Hepatocyte (in vitro differentiated cells): ENCODE measurements around the gene GAL. TPM values are rescaled to one million over a fixed set of nuclear protein-coding genes. Genes with fewer than 3 reads are reported as not detected.

Experiments
- DNase-seq: peaks from one replicate; pipeline ENCODE4 v3.0.0-alpha.2; 2016; ENCODE audit warnings: low spot score
- H2AFZ ChIP-seq: fragments of 200-600 bp; sonication (generic); 2 replicates; pipeline ENCODE4 v1.6.0; 2016; ENCODE audit warnings: antibody characterized with exemption, mild to moderate bottlenecking
- H3K27ac ChIP-seq: fragments of 200-600 bp; sonication (generic); 2 replicates; pipeline ENCODE4 v1.5.1; 2016; ENCODE audit warnings: mild to moderate bottlenecking
- H3K27me3 ChIP-seq: fragments of 200-600 bp; sonication (generic); 2 replicates; pipeline ENCODE4 v1.6.1; 2016
- H3K36me3 ChIP-seq: fragments of 200-600 bp; sonication (generic); replicated peaks from 2 replicates; pipeline ENCODE4 v1.5.1; 2016; ENCODE audit warnings: low read depth; ENCODE audit not compliant: insufficient read depth
- H3K4me1 ChIP-seq: fragments of 200-600 bp; sonication (generic); 2 replicates; pipeline ENCODE4 v1.5.1; 2016; ENCODE audit warnings: mild to moderate bottlenecking, moderate library complexity; ENCODE audit not compliant: insufficient read depth
- H3K4me2 ChIP-seq: fragments of 200-600 bp; sonication (generic); 2 replicates; pipeline ENCODE4 v1.6.0; 2016
- H3K4me3 ChIP-seq: fragments of 200-600 bp; sonication (generic); 2 replicates; pipeline ENCODE4 v1.5.1; 2016; ENCODE audit warnings: mild to moderate bottlenecking
- H3K79me2 ChIP-seq: fragments of 200-600 bp; sonication (generic); 2 replicates; pipeline ENCODE4 v1.6.0; 2017; ENCODE audit warnings: mild to moderate bottlenecking
- H3K9me2 ChIP-seq: fragments of 200-600 bp; sonication (generic); replicated peaks from 2 replicates; pipeline ENCODE4 v1.6.0; 2017; ENCODE audit warnings: mild to moderate bottlenecking; ENCODE audit not compliant: insufficient read depth
- H3K9me3 ChIP-seq: fragments of 200-600 bp; sonication (generic); 2 replicates; pipeline ENCODE4 v1.5.1; 2016; ENCODE audit warnings: low read depth, mild to moderate bottlenecking
- H4K20me1 ChIP-seq: fragments of 200-600 bp; sonication (generic); 2 replicates; pipeline ENCODE4 v1.6.0; 2016; ENCODE audit warnings: mild to moderate bottlenecking; ENCODE audit not compliant: insufficient read depth, poor library complexity, severe bottlenecking
- CTCF ChIP-seq: fragments of 200-600 bp; sonication (generic); IDR thresholded peaks from 2 replicates; pipeline ENCODE4 v1.5.1; 2016; ENCODE audit warnings: antibody characterized with exemption, mild to moderate bottlenecking; ENCODE audit not compliant: poor library complexity
- EZH2 ChIP-seq: fragments of 200-600 bp; sonication (generic); IDR thresholded peaks from 2 replicates; pipeline ENCODE4 v1.6.1; 2016; ENCODE audit warnings: antibody characterized with exemption, mild to moderate bottlenecking, borderline replicate concordance
- EZH2phosphoT487 ChIP-seq: fragments of 200-600 bp; sonication (generic); IDR thresholded peaks from one replicate; pipeline ENCODE4 v1.6.1; 2018; ENCODE audit warnings: antibody characterized with exemption, mild to moderate bottlenecking, low read depth, moderate library complexity; ENCODE audit not compliant: unreplicated experiment, severe bottlenecking
- WGBS: methylation state at CpG from one replicate; pipeline ENCODE4 v1.1.6; 2016; ENCODE audit warnings: low lambda C conversion rate; ENCODE audit errors: missing lambda C conversion rate; 5-methylcytosine and 5-hydroxymethylcytosine counted together
- polyA plus RNA-seq: library from polyadenylated mRNA; unstranded; fragments of >200 nt; fragmentation: Nextera tagmentation; extraction: Ambion mirVana; gene quantifications from 2 replicates; pipeline ENCODE4 v1.2.1, GENCODE V29; 2016
- total RNA-seq: library from RNA; depleted of rRNA; stranded (reverse); fragments of >200 nt; gene quantifications from 2 replicates; pipeline ENCODE4 v1.2.3, GENCODE V29; 2014

The GAL gene
- total and polyA plus RNA-seq, 2 experiments from 2014 or later, result 1.7 to 15.3 TPM

- DNase-seq, result no peak
- peaks cover 9% of the 10 kb centered on the region for H3K4me1 ChIP-seq
- no peaks in the 10 kb centered on the region for H3K9me3 ChIP-seq
- H3K4me3 ChIP-seq, result no peak overlapping the region
- H3K79me2 ChIP-seq, result no peaks in the 10 kb centered on the region
- no peaks in the 10 kb centered on the region for H3K36me3 ChIP-seq
- H3K27ac ChIP-seq, result no peak overlapping the region
- no peaks in the 10 kb centered on the region for H4K20me1 ChIP-seq
- 91% methylated on average over 18 of the region's 18 CpGs for WGBS
- no peaks in the 10 kb centered on the region for H3K27me3 ChIP-seq
- no peaks in the 10 kb centered on the region for H3K9me2 ChIP-seq
- H2AFZ ChIP-seq, result no peak overlapping the region
- TF ChIP-seq EZH2phosphoT487, result no peak
- TF ChIP-seq EZH2, result no peak
- TF ChIP-seq CTCF, result no peak
- no peak overlapping the region for H3K4me2 ChIP-seq
Measured at GRCh38 chr11:68660066-68660810, 24.1 kb upstream of the GAL start.

GRCh38 chr11:68661014-68661413, 23.3 kb upstream of the GAL start:
- Histone ChIP-seq H2AFZ (no peak overlapping the region), H3K4me2 (no peak overlapping the region), H3K4me3 (no peak overlapping the region), H3K36me3 (no peaks in the 10 kb centered on the region), H4K20me1 (no peaks in the 10 kb centered on the region), H3K9me3 (no peaks in the 10 kb centered on the region), H3K27ac (no peak overlapping the region), H3K4me1 (peaks cover 9% of the 10 kb centered on the region), H3K79me2 (no peaks in the 10 kb centered on the region), H3K9me2 (no peaks in the 10 kb centered on the region), H3K27me3 (no peaks in the 10 kb centered on the region)
- DNase-seq, result no peak
- WGBS, result 86% methylated on average over 15 of the region's 15 CpGs
- TF ChIP-seq CTCF (no peak), EZH2phosphoT487 (no peak), EZH2 (no peak)

GRCh38 chr11:68661697-68662603, 22.4 kb upstream of the GAL start:
- no peaks in the 10 kb centered on the region for H3K9me2 ChIP-seq
- no peak overlapping the region for H2AFZ ChIP-seq
- WGBS, result 71% methylated on average over 18 of the region's 18 CpGs
- no peaks in the 10 kb centered on the region for H3K9me3 ChIP-seq
- no peaks in the 10 kb centered on the region for H3K36me3 ChIP-seq
- H3K79me2 ChIP-seq, result no peaks in the 10 kb centered on the region
- no peak overlapping the region for H3K27ac ChIP-seq
- H3K4me3 ChIP-seq, result no peak overlapping the region
- no peak overlapping the region for H3K4me2 ChIP-seq
- DNase-seq, result no peak
- peaks cover 9% of the 10 kb centered on the region for H3K4me1 ChIP-seq
- no peaks in the 10 kb centered on the region for H3K27me3 ChIP-seq
- no peak for TF ChIP-seq EZH2phosphoT487
- TF ChIP-seq CTCF, result no peak
- no peak for TF ChIP-seq EZH2
- H4K20me1 ChIP-seq, result no peaks in the 10 kb centered on the region
